Fibroblast of mammary gland (primary cell): Measurements from ENCODE around the gene CD99.
A peak's percentile ranks its signal among the peaks of the same experiment; 100 is the strongest.
"Not testable (repeated sequence)": the region's sequence is repeated elsewhere in the genome, so short reads cannot be mapped to it uniquely, and the experiment has no call there.

Source experiments
- DNase-seq: peaks from one replicate; pipeline ENCODE4 v3.0.0-alpha.2; 2010; ENCODE audit warnings: low read depth
- H3K4me3 ChIP-seq: 2 replicates; pipeline ENCODE4 v1.5.1; 2011; ENCODE audit warnings: low read depth, mild to moderate bottlenecking, low read length, moderate library complexity; ENCODE audit not compliant: control insufficient read depth
- CTCF ChIP-seq: conservative IDR thresholded peaks from 2 replicates; pipeline ENCODE4 v1.5.1; 2011; ENCODE audit warnings: low read depth, low read length, inconsistent platforms; ENCODE audit not compliant: control insufficient read depth, insufficient read depth

Gene CD99

GRCh38 chrX:2732649-2733048, 41.6 kb downstream of the CD99 start:
- no peak for TF ChIP-seq CTCF
- no peak overlapping the region for H3K4me3 ChIP-seq
- no peak for DNase-seq

DNA sequence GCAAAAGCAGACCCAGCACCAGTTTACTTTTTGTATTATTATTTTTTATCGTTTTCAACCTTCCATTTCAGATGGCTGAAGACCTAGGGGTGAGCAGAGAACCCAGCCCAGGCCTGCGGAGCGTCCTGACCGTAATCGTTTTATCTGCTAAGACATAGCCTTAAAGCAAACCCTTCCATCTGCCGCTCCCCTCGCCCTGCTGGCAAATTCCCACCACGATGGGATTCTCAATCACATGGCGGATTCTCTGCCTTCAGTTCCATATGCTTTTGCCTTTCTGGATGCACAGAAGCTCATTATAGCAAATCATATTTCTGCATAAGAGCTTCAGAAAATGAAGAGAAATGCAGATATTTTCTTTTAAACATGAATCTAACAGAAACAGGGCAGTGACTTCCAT, 42.2 kb downstream of the CD99 start:
- TF ChIP-seq CTCF: no peak
- DNase-seq: no peak
- H3K4me3 ChIP-seq: no peak overlapping the region

DNA sequence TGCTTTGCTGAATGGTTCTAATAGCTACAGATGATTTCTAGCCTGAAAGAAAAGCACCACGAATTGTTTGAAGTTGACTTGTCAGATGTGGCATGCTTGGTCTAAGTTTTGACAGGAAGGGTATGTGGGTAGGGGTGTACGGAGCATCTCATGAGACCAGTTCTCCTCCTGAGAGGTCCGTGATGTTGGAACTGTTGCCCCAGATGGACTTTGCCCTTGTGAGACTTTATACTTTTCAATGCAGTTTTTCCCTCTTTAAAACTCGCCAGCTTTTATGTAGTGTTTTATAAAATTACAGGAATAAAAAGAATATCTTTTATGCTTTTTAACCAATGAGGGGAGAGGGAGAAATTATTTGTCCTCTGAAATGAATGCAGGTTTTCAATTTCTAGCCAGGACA, 44.2 kb downstream of the CD99 start:
- no peak overlapping the region for H3K4me3 ChIP-seq
- no peak for TF ChIP-seq CTCF
- DNase-seq: no peak

GRCh38 chrX:2740672-2741071, 49.6 kb downstream of the CD99 start:
- DNase-seq: no peak
- no peak for TF ChIP-seq CTCF
- no peak overlapping the region for H3K4me3 ChIP-seq

DNA sequence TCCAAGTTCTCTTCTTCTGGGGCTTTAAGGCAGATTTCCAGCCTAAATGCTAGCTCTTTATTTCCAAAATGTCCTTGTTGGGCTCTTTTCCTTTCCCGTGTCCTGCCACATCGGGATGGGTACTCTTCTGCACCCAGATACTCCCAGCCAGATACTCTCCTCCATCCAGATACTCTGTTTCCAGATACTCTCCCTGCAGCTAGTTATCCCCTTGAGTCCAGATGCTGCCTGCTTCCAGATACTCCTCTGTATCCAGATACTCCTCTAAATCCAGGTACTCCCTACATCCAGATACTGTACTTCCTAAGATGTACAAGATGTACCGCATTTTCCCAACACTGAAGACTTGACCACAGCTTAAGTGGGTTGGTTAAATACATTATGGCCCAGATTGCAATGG, 50.3 kb downstream of the CD99 start:
- no peak for DNase-seq
- no peak for TF ChIP-seq CTCF
- H3K4me3 ChIP-seq: no peak overlapping the region

DNA sequence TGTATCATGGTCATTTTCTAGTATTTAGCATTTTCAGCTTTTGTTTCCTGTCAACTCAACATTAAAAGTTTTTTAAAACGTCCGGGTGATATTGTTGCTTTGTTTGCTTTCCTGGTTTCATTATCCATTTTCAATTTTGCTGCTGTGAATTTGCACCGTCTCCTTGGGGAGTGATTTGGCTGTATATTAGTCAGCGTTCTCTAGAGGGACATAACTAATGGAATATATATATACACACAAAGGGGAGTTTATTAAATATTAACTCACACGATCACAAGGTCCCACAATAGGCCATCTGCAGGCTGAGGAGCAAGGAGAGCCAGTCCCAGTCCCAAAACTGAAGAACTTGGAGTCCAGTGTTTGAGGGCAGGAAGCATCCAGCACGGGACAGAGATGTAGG, 55.2 kb downstream of the CD99 start:
- DNase-seq: peak; percentile 35
- not testable (repeated sequence) for H3K4me3 ChIP-seq

- peak; percentile 41 for DNase-seq
- no peak for TF ChIP-seq CTCF
- no peak overlapping the region for H3K4me3 ChIP-seq
These were observed 57.2 kb downstream of the CD99 start for GRCh38 chrX:2748171-2748814.
